NCI-H1436 (cell line): Measurements from ENCODE around the gene LLGL1.

Experiments
- DNase-seq: peaks from one replicate; lab custom pipeline; 2025; lab: John Stamatoyannopoulos, UW

LLGL1 gene

DNA sequence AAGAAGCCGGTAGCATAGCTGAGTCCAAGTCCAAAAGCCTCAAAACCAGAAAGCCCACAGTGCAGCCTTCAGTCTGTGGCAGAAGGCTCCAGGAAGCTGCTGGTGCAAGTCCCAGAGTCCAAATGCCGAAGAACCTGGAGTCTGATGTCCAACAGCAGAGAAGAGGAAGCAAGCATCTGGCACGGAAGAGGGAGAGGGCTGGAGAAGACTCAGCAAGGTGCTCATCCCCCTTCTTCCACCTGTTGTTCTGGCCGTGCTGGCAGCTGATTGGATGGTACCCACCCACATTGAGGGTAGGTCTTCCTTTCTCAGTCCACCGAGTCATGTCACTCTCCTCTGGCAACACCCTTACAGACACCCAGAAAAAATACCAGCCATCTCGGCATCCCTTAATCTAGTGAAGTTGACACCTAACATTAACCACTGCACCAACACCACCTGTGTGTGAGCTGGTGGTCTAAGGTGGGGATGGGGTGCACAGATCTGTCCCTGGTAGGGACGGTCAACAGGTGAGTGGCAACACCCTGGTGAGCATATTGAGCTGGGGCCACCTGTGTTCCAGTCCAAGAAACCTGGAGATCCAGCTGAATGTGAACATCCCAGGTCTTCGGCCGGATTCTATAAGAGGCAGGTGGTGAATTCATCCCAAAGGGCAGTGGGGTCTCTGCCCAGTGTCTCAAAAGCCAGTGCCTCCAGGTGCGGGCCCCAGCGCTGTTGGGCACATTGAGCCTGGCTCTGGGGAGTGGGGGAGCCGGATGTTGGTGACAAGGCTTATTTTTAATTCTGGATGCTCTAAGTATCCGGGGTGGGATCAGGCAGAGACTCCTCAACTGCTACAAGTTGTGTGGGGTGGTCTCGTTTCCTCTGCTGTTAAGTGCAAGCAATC, 44.9 kb downstream of the LLGL1 start:
- no peak for DNase-seq

DNA sequence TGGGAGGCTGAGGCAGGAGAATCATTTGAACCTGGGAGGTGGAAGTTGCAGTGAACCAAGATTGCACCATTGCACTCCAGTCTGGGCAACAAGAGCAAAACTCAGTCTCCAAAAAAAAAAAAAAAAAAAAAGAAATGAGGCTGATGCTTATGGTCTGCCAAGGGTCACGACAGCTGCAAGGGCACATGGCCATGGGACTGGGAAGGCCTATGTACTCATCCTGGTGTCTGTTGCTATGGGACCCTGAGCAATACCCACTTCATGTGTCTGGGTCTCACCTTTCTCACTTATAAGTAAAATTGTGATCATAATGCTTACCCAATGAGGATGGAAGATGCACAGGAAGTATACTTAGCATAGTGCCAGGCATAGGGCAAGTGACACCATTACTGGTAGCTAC, 51.6 kb downstream of the LLGL1 start:
- DNase-seq: no peak

DNA sequence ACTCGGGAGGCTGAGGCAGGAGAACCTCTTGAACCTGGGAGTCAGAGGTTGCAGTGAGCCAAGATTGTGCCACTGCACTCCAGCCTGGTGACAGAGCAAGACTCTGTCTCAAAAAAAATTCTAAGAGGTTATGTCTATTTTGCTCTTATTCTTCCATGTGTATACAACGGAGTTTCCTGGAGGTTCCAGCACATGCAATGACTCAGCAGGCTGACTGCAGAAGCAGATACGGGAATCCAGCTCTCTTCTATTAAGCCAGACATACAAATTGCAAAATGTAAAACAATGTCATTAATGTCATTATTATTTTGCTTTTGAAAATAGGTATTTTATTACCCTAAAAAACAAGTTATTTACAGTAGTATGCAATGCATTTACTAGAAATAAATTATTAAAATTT, 53.4 kb downstream of the LLGL1 start:
- DNase-seq: no peak

DNA sequence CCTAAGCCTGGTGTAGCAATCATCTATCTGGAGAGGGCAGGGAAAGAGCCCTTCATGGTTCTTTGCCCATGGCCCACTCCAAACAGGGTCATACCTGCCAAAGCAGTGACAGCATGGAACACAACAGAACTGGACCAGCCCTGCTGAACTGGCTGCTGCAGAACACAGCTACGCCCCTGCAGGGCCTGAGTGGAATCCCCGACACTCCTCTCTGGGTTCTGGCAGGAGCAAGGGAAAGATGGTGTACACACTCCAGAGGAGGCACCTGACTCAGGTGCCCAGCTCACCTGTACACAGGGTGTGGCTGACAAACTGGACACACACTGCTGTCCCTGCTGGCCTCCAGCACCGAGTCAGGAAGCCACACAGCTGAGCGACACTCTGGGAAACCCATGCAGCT, 54.8 kb downstream of the LLGL1 start:
- no peak for DNase-seq

DNA sequence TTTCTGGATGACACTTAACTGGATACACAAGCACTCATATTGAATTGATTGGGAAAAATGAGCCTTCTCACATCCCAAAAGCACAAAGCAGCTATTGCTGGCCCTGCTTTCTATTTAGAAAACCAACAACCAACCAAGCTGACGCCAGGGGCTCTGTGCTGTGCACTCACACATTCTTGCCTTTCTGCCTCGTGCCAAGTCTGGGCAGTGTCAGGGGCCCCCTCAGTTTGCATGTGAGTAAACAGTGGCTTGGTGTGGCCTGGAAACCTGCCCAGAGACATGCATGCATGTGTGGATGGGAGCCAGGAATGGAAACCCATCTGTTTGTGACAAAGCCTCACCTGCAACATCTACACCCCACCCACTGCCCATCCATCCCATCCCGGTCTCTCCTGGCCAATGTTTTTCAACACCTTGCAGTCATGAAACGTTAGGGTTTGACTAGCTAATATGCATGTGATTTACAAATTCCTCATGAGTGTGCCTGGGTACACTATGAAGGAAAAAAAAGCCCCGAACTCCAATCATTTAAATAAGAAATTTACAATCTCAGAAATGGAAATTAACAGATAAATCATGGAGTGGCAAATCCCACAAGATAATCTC, 55.4 kb downstream of the LLGL1 start:
- no peak for DNase-seq

DNA sequence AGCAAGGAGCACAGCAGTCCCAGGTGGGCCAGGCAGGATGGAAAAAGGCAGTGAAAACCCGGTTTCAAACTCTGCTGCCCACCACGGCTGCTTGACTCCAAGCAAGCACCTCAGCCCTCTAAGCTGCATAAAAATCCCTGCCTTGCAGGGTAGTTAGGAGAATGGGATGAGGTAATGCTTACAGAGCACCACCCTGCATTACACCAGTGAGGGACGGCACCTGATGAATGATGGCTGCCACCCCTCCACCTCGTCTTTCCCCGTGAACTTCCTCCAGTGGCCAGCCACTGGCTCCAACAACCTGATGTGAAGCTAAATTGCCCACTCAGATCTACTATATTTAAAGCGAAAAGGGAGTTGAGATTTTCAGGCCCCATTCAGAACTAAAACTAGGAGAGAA, 56.4 kb downstream of the LLGL1 start:
- DNase-seq: no peak

DNA sequence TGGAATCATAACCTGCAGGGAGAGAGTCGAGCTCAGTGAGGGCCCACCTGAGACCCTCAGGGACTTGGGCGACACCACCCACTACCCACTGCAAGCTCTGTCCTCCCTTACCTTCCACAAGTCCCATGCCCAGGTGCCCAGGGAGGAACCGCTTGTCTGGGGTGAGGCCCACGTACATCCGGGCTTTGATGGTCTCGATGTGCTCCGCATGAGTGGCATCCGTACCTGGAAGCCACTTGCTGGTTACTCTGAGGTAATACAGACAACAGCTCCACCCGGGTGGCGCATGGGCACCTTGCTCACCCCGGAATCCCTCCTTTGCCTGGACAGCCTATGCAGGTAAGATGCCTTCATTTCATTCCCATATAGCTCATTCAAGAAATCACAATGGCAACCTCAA, 59.9 kb downstream of the LLGL1 start:
- DNase-seq: no peak

DNA sequence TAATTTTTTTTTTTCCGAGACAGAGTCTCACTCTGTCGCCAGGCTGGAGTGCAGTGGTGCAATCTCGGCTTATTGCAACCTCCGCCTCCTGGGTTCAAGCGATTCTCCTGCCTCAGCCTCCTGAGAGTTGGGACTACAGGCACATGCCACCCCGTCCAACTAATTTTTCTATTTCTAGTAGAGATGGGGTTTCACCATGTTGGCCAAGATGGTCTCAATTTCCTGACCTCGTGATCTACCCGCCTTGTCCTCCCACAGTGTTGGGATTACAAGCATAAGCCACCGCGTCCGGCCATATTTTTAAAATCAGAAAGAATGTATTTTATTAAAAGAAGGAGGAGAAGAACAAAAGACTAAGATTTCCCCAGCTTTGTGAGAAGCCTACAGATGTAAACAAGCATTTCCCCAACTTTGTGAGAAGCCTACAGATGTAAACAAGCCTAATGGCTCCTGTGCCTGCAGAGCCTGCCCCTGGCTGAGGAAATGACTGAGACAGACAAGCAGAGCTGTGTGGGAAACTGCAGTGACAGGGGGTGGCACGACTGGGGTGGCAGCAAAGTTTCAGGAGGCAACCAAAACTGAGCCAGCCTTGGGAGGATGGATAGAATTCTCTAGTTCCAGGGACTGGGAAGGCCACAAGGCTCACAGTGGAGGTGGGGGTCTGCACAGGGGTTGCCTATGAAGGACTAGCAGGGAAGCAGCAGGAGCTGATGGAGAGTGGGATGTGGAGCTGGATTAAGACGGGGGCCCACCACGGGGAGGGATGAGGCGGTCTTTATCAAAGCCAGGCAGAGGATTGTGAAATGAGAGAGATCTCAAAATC, 66.5 kb downstream of the LLGL1 start:
- no peak for DNase-seq
